Pulmonary artery endothelial cell (primary cell): ENCODE data around the gene SNAI1. TPM values are rescaled to one million over a fixed set of nuclear protein-coding genes. Genes with fewer than 3 reads are reported as not detected.
"Not testable (repeated sequence)": the region's sequence is repeated elsewhere in the genome, so short reads cannot be mapped to it uniquely, and the experiment has no call there.

Experiments
- DNase-seq: peaks from one replicate; pipeline ENCODE4 v3.0.0-alpha.2; 2011; ENCODE audit warnings: low read depth, low spot score
- total RNA-seq: library from RNA; depleted of rRNA; stranded (reverse); fragments of >200 nt; gene quantifications from 2 replicates; pipeline ENCODE4 v1.2.3, GENCODE V29; 2014

The SNAI1 gene
- total RNA-seq, 1 donor from 2014 or later: 0.86 TPM

GRCh38 chr20:49985617-49986016 lies 2.8 kb downstream of the SNAI1 start:
- no peak for DNase-seq

- DNase-seq: no peak
Measured at GRCh38 chr20:49986049-49986448, 3.3 kb downstream of the SNAI1 start.

GRCh38 chr20:49987015-49987867 lies 4.5 kb downstream of the SNAI1 start:
- DNase-seq: no peak

GRCh38 chr20:49987868-49988690 lies 5.3 kb downstream of the SNAI1 start:
- DNase-seq: no peak

- no peak for DNase-seq
Measured at GRCh38 chr20:49989234-49990065, 6.7 kb downstream of the SNAI1 start.

- DNase-seq: no peak
Measured at GRCh38 chr20:49990271-49990720, 7.5 kb downstream of the SNAI1 start.

GRCh38 chr20:49993301-49993751 lies 10.5 kb downstream of the SNAI1 start:
- DNase-seq: no peak

GRCh38 chr20:49995586-49995985 lies 12.8 kb downstream of the SNAI1 start:
- no peak for DNase-seq

- not testable (repeated sequence) for DNase-seq
Measured at GRCh38 chr20:49998478-49999188, 15.9 kb downstream of the SNAI1 start.

- no peak for DNase-seq
Measured at GRCh38 chr20:49999329-49999728, 16.5 kb downstream of the SNAI1 start.

- DNase-seq: not testable (repeated sequence)
Measured at GRCh38 chr20:50000548-50001222, 17.9 kb downstream of the SNAI1 start.

- DNase-seq: no peak
Measured at GRCh38 chr20:50001784-50002311, 19.1 kb downstream of the SNAI1 start.

- DNase-seq: no peak
Measured at GRCh38 chr20:50003253-50003656, 20.5 kb downstream of the SNAI1 start.

GRCh38 chr20:50004229-50004628 lies 21.4 kb downstream of the SNAI1 start:
- no peak for DNase-seq

GRCh38 chr20:50005471-50005981 lies 22.7 kb downstream of the SNAI1 start:
- DNase-seq: no peak

- no peak for DNase-seq
Measured at GRCh38 chr20:50007369-50007768, 24.6 kb downstream of the SNAI1 start.

GRCh38 chr20:50008007-50008406 lies 25.2 kb downstream of the SNAI1 start:
- no peak for DNase-seq

- DNase-seq: no peak
Measured at GRCh38 chr20:50009521-50010454, 27.0 kb downstream of the SNAI1 start.
